GM12878 (cell line): ENCODE measurements around the gene PHF23.

Experiments
- ATF3 ChIP-seq: IDR thresholded peaks from 2 replicates; pipeline ENCODE4 v1.6.1; 2011; ENCODE audit warnings: low read depth, mild to moderate bottlenecking, low read length, moderate library complexity, borderline replicate concordance; ENCODE audit errors: extremely low read depth
- CTCF ChIP-seq, 3 experiments: IDR thresholded peaks in 2 of 3; conservative IDR thresholded peaks in 1 of 3; 2 replicates each; pipeline ENCODE4 v1.5.1; 2011; ENCODE audit warnings: low read depth in 3 of 3, low read length in 3 of 3, mild to moderate bottlenecking in 3 of 3, control low read depth in 2 of 3, moderate library complexity in 2 of 3, inconsistent platforms in 1 of 3, mixed read lengths in 1 of 3; ENCODE audit not compliant: control insufficient read depth in 2 of 3, insufficient read depth in 1 of 3; ENCODE audit errors: extremely low read depth in 1 of 3
- FOXM1 ChIP-seq: IDR thresholded peaks from 2 replicates; pipeline ENCODE4 v1.6.1; 2012; ENCODE audit warnings: low read depth, mild to moderate bottlenecking, inconsistent platforms, low read length, moderate library complexity
- KAT2A ChIP-seq: conservative IDR thresholded peaks from 2 replicates; pipeline ENCODE4 v1.6.1; 2011; ENCODE audit warnings: low read depth, low read length; ENCODE audit not compliant: control insufficient read depth
- KLF5 ChIP-seq: fragments of 450-650 bp; IDR thresholded peaks from 2 replicates; pipeline ENCODE4 v1.6.1; 2014; ENCODE audit warnings: mild to moderate bottlenecking; ENCODE audit not compliant: partially characterized antibody
- MAX ChIP-seq: IDR thresholded peaks from 2 replicates; pipeline ENCODE4 v1.6.1; 2012; ENCODE audit warnings: low read depth, low read length, improper control_type of control experiment
- MLLT1 ChIP-seq: fragments of 450-650 bp; IDR thresholded peaks from 2 replicates; pipeline ENCODE4 v1.6.1; 2016; ENCODE audit warnings: mild to moderate bottlenecking
- POLR2A ChIP-seq: IDR thresholded peaks from 2 replicates; pipeline ENCODE4 v1.6.1; 2011; ENCODE audit warnings: low read depth, mild to moderate bottlenecking, low read length
- POLR2AphosphoS5 ChIP-seq: IDR thresholded peaks from 2 replicates; pipeline ENCODE4 v1.6.1; 2011; ENCODE audit warnings: mild to moderate bottlenecking, low read length, inconsistent platforms
- RAD51 ChIP-seq: fragments of 450-650 bp; IDR thresholded peaks from 2 replicates; pipeline ENCODE4 v1.6.1; 2016; ENCODE audit warnings: moderate library complexity, mild to moderate bottlenecking, inconsistent platforms
- ZNF274 ChIP-seq: IDR thresholded peaks from one replicate; pipeline ENCODE4 v1.8.0; 2011; ENCODE audit not compliant: insufficient read length, insufficient read depth
- ZNF687 ChIP-seq: fragments of 450-650 bp; IDR thresholded peaks from 2 replicates; pipeline ENCODE4 v1.6.1; 2017; ENCODE audit warnings: mild to moderate bottlenecking, moderate library complexity

GRCh38 chr17:7218758-7219157 lies 20.5 kb downstream of the PHF23 start:
- TF ChIP-seq KAT2A (no peak), ZNF274 (no peak), FOXM1 (no peak), ATF3 (no peak), POLR2AphosphoS5 (no peak), KLF5 (no peak), CTCF (IDR thresholded peaks at IDR 0.05 in 2 of 3, conservative IDR thresholded peaks at IDR 0.05 in 1 of 3; ENCODE audit: control insufficient read depth in 2 of 3, extremely low read depth in 1 of 3, insufficient read depth in 1 of 3, low read depth in 3 of 3, low read length in 3 of 3) (no peak), POLR2A (no peak), ZNF687 (no peak), MAX (no peak), MLLT1 (no peak), RAD51 (no peak)
